ENCODE data around the gene ONECUT2.

The ONECUT2 gene

GRCh38 chr18:57433482-57433881 lies 1.7 kb upstream of the ONECUT2 start:
- TF ChIP-seq, protein P1, sequence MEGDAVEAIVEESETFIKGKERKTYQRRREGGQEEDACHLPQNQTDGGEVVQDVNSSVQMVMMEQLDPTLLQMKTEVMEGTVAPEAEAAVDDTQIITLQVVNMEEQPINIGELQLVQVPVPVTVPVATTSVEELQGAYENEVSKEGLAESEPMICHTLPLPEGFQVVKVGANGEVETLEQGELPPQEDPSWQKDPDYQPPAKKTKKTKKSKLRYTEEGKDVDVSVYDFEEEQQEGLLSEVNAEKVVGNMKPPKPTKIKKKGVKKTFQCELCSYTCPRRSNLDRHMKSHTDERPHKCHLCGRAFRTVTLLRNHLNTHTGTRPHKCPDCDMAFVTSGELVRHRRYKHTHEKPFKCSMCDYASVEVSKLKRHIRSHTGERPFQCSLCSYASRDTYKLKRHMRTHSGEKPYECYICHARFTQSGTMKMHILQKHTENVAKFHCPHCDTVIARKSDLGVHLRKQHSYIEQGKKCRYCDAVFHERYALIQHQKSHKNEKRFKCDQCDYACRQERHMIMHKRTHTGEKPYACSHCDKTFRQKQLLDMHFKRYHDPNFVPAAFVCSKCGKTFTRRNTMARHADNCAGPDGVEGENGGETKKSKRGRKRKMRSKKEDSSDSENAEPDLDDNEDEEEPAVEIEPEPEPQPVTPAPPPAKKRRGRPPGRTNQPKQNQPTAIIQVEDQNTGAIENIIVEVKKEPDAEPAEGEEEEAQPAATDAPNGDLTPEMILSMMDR (IDR thresholded peaks at IDR 0.05; ENCODE audit: insufficient read depth, low read length, poor library complexity, severe bottlenecking), result no peak
- H3K4me3 ChIP-seq (replicated peaks; ENCODE audit: low read depth, low read length), result no peak overlapping the region
- H3K36me3 ChIP-seq (ENCODE audit: control insufficient read depth, insufficient read depth, low read length), result no peaks in the 10 kb centered on the region
- no peak for DNase-seq (ENCODE audit: extremely low read depth, insufficient read length)
- peaks cover 2% of the 10 kb centered on the region for H3K27me3 ChIP-seq (replicated peaks; ENCODE audit: control insufficient read depth, insufficient read depth, low read length)

GRCh38 chr18:57433934-57434535 lies 1.1 kb upstream of the ONECUT2 start:
- H3K27me3 ChIP-seq (replicated peaks; ENCODE audit: control insufficient read depth, insufficient read depth, low read length), result peaks cover 2% of the 10 kb centered on the region
- no peak overlapping the region for H3K4me3 ChIP-seq (replicated peaks; ENCODE audit: low read depth, low read length)
- TF ChIP-seq, protein P1 (IDR thresholded peaks at IDR 0.05; ENCODE audit: insufficient read depth, low read length, poor library complexity, severe bottlenecking), result no peak

GRCh38 chr18:57435846-57436190 lies 644 bp downstream of the ONECUT2 start:
- no peak for DNase-seq (ENCODE audit: extremely low read depth, insufficient read length)
- Histone ChIP-seq H3K36me3 (ENCODE audit: control insufficient read depth, insufficient read depth, low read length) (no peaks in the 10 kb centered on the region), H3K27me3 (replicated peaks; ENCODE audit: control insufficient read depth, insufficient read depth, low read length) (peaks cover 2% of the 10 kb centered on the region), H3K4me3 (replicated peaks; ENCODE audit: low read depth, low read length) (no peak overlapping the region)
- TF ChIP-seq, protein P1 (IDR thresholded peaks at IDR 0.05; ENCODE audit: insufficient read depth, low read length, poor library complexity, severe bottlenecking), result no peak

More at GRCh38 chr18:57433934-57434535, 1.1 kb upstream of the ONECUT2 start:
- H3K36me3 ChIP-seq (ENCODE audit: control insufficient read depth, insufficient read depth, low read length), result no peaks in the 10 kb centered on the region
- no peak for DNase-seq (ENCODE audit: extremely low read depth, insufficient read length)

- DNase-seq (ENCODE audit: extremely low read depth, insufficient read length), result no peak
- H3K4me3 ChIP-seq (replicated peaks; ENCODE audit: low read depth, low read length), result no peak overlapping the region
- H3K36me3 ChIP-seq (ENCODE audit: control insufficient read depth, insufficient read depth, low read length), result no peaks in the 10 kb centered on the region
- TF ChIP-seq, protein P1 (IDR thresholded peaks at IDR 0.05; ENCODE audit: insufficient read depth, low read length, poor library complexity, severe bottlenecking), result no peak
- peaks cover 3% of the 10 kb centered on the region for H3K27me3 ChIP-seq (replicated peaks; ENCODE audit: control insufficient read depth, insufficient read depth, low read length)
Measured at GRCh38 chr18:57436191-57436964, 1.2 kb downstream of the ONECUT2 start.

GRCh38 chr18:57436965-57437333 lies 1.8 kb downstream of the ONECUT2 start:
- TF ChIP-seq, protein P1 (IDR thresholded peaks at IDR 0.05; ENCODE audit: insufficient read depth, low read length, poor library complexity, severe bottlenecking), result no peak
- Histone ChIP-seq H3K27me3 (replicated peaks; ENCODE audit: control insufficient read depth, insufficient read depth, low read length) (peaks cover 3% of the 10 kb centered on the region), H3K4me3 (replicated peaks; ENCODE audit: low read depth, low read length) (no peak overlapping the region), H3K36me3 (ENCODE audit: control insufficient read depth, insufficient read depth, low read length) (no peaks in the 10 kb centered on the region)
- no peak for DNase-seq (ENCODE audit: extremely low read depth, insufficient read length)
